ENCODE results near the gene KRT1. TPM values are rescaled to one million over a fixed set of nuclear protein-coding genes. Genes with fewer than 3 reads are reported as not detected.

Gene KRT1
- total and polyA plus RNA-seq, 2 donors (not counting 1 experiment from before 2014, with no cell fraction given), result not detected

DNA sequence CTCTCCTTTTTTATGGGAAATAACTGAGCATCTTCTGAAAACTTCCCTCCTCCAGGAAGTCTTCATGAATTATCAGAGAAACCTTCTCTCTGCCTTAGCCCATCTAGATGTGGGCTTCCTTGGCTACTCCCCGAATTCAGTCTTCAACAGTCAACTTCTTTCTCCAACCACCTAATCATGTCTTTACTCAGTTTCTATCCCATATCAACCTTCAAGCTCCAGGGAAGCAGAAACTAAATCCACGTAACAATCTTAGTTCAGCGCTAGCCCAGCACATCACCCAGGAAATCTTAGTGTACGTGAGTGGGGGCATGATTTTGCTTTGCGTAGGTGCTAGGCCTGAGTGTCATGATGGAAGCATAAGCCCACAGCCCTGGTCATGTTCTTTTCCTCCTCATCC lies 35.9 kb upstream of the KRT1 start:
- TF ChIP-seq, protein P1, sequence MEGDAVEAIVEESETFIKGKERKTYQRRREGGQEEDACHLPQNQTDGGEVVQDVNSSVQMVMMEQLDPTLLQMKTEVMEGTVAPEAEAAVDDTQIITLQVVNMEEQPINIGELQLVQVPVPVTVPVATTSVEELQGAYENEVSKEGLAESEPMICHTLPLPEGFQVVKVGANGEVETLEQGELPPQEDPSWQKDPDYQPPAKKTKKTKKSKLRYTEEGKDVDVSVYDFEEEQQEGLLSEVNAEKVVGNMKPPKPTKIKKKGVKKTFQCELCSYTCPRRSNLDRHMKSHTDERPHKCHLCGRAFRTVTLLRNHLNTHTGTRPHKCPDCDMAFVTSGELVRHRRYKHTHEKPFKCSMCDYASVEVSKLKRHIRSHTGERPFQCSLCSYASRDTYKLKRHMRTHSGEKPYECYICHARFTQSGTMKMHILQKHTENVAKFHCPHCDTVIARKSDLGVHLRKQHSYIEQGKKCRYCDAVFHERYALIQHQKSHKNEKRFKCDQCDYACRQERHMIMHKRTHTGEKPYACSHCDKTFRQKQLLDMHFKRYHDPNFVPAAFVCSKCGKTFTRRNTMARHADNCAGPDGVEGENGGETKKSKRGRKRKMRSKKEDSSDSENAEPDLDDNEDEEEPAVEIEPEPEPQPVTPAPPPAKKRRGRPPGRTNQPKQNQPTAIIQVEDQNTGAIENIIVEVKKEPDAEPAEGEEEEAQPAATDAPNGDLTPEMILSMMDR (conservative IDR thresholded peaks at IDR 0.05 in 1 of 2, IDR thresholded peaks at IDR 0.05 in 1 of 2; ENCODE audit: low read depth in 1 of 2, low read length in 2 of 2), result no peak
- TF ChIP-seq EZH2 (IDR thresholded peaks at IDR 0.05; ENCODE audit: low read length, missing control alignments), result no peak
- Histone ChIP-seq H3K4me3 (replicated peaks in 1 of 4; ENCODE audit: control extremely low read depth in 1 of 4, insufficient read depth in 1 of 4, low read depth in 3 of 4, low read length in 4 of 4) (no peak overlapping the region), H3K36me3 (ENCODE audit: control insufficient read depth, insufficient read depth, low read length) (no peaks in the 10 kb centered on the region), H3K79me2 (ENCODE audit: control insufficient read depth, insufficient read depth, low read length) (no peaks in the 10 kb centered on the region), H3K9ac (ENCODE audit: insufficient read depth, low read length) (no peak overlapping the region), H4K20me1 (ENCODE audit: control insufficient read depth, extremely low read depth, insufficient read depth, low read length) (no peaks in the 10 kb centered on the region), H2AFZ (ENCODE audit: low read length) (no peak overlapping the region), H3K27me3 (ENCODE audit: control insufficient read depth, insufficient read depth, low read length) (peaks cover 32% of the 10 kb centered on the region), H3K4me2 (ENCODE audit: extremely low read depth, insufficient read depth, low read length) (no peak overlapping the region), H3K9me3 (ENCODE audit: control insufficient read depth, insufficient read depth, low read depth, low read length) (no peaks in the 10 kb centered on the region), H3K27ac (ENCODE audit: insufficient read depth, low read length) (no peak overlapping the region), H3K4me1 (ENCODE audit: control insufficient read depth, extremely low read depth, insufficient read depth, low read length) (no peaks in the 10 kb centered on the region)
- DNase-seq (ENCODE audit: low read depth in 2 of 2), result no peak

DNA sequence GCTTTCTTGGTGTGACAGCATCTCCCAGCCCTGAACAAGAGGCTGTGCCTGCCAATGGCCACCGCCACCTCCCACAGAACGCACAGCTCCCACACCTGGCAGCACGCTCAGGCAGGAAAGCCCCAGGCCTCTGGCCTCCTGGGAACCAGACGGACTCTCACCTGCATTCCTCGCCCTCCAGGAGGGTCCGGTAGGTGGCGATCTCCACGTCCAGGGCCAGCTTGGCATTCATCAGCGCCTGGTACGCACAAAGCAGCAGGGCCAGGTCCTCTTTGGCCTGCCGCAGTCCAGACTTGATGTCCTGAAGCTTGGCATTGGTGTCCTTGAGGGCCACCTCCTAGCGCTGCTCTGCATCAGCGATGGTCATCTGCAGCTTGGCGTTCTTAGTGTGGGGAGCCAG lies 35.2 kb upstream of the KRT1 start:
- Histone ChIP-seq H3K4me1 (ENCODE audit: control insufficient read depth, extremely low read depth, insufficient read depth, low read length) (no peaks in the 10 kb centered on the region), H3K4me2 (ENCODE audit: extremely low read depth, insufficient read depth, low read length) (no peak overlapping the region), H3K36me3 (ENCODE audit: control insufficient read depth, insufficient read depth, low read length) (no peaks in the 10 kb centered on the region), H3K9me3 (ENCODE audit: control insufficient read depth, insufficient read depth, low read depth, low read length) (no peaks in the 10 kb centered on the region), H3K4me3 (replicated peaks in 1 of 4; ENCODE audit: control extremely low read depth in 1 of 4, insufficient read depth in 1 of 4, low read depth in 3 of 4, low read length in 4 of 4) (no peak overlapping the region), H3K9ac (ENCODE audit: insufficient read depth, low read length) (no peak overlapping the region), H2AFZ (ENCODE audit: low read length) (no peak overlapping the region), H4K20me1 (ENCODE audit: control insufficient read depth, extremely low read depth, insufficient read depth, low read length) (no peaks in the 10 kb centered on the region), H3K27me3 (ENCODE audit: control insufficient read depth, insufficient read depth, low read length) (peaks cover 32% of the 10 kb centered on the region), H3K79me2 (ENCODE audit: control insufficient read depth, insufficient read depth, low read length) (no peaks in the 10 kb centered on the region), H3K27ac (ENCODE audit: insufficient read depth, low read length) (no peak overlapping the region)
- DNase-seq (ENCODE audit: low read depth in 2 of 2), result no peak
- TF ChIP-seq, protein P1 (conservative IDR thresholded peaks at IDR 0.05 in 1 of 2, IDR thresholded peaks at IDR 0.05 in 1 of 2; ENCODE audit: low read depth in 1 of 2, low read length in 2 of 2), result no peak
- no peak for TF ChIP-seq EZH2 (IDR thresholded peaks at IDR 0.05; ENCODE audit: low read length, missing control alignments)

DNA sequence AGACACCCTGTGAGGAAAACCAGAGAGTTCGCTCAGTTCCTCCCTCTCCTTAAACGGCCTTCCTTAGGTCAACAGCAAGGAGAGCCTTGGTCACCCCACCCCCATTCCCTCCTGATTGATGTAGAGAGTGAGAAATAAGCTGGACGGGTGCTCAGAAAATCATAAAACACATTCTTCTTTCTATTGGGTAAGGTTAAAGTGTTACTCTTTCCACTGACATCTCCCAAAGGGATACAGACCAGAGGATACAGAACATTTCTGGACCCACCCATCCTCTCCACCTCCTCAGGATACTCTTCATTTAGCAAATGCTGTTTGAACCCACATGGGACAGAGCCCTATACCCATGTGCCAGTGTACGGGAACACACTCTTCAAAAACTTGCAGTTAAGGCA lies 34.7 kb upstream of the KRT1 start:
- no peak overlapping the region for H3K27ac ChIP-seq (ENCODE audit: insufficient read depth, low read length)
- peaks cover 32% of the 10 kb centered on the region for H3K27me3 ChIP-seq (ENCODE audit: control insufficient read depth, insufficient read depth, low read length)
- no peaks in the 10 kb centered on the region for H3K4me1 ChIP-seq (ENCODE audit: control insufficient read depth, extremely low read depth, insufficient read depth, low read length)
- H4K20me1 ChIP-seq (ENCODE audit: control insufficient read depth, extremely low read depth, insufficient read depth, low read length), result no peaks in the 10 kb centered on the region
- no peaks in the 10 kb centered on the region for H3K36me3 ChIP-seq (ENCODE audit: control insufficient read depth, insufficient read depth, low read length)
- H3K9me3 ChIP-seq (ENCODE audit: control insufficient read depth, insufficient read depth, low read depth, low read length), result no peaks in the 10 kb centered on the region
- no peak for DNase-seq (ENCODE audit: low read depth in 2 of 2)
- TF ChIP-seq, protein P1 (conservative IDR thresholded peaks at IDR 0.05 in 1 of 2, IDR thresholded peaks at IDR 0.05 in 1 of 2; ENCODE audit: low read depth in 1 of 2, low read length in 2 of 2), result no peak
- H3K79me2 ChIP-seq (ENCODE audit: control insufficient read depth, insufficient read depth, low read length), result no peaks in the 10 kb centered on the region
- H3K4me3 ChIP-seq (replicated peaks in 1 of 4; ENCODE audit: control extremely low read depth in 1 of 4, insufficient read depth in 1 of 4, low read depth in 3 of 4, low read length in 4 of 4), result no peak overlapping the region
- H3K9ac ChIP-seq (ENCODE audit: insufficient read depth, low read length), result no peak overlapping the region
- H2AFZ ChIP-seq (ENCODE audit: low read length), result no peak overlapping the region
- H3K4me2 ChIP-seq (ENCODE audit: extremely low read depth, insufficient read depth, low read length), result no peak overlapping the region

Data from fibroblast of lung (primary cell).